ENCODE measurements around the gene SPINK6.

The SPINK6 gene, protein sequence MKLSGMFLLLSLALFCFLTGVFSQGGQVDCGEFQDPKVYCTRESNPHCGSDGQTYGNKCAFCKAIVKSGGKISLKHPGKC

GRCh38 chr5:148202531-148203203 is at the start of gene SPINK6:
Gene SPINK6, plus strand, starts transcription at chr5:148203042. Its CDS starts 55 bp downstream, at chr5:148203097.
- DNase-seq: no peak

- no peak for DNase-seq
Observed at GRCh38 chr5:148156609-148157008, 46.2 kb upstream of the SPINK6 start.

- DNase-seq: no peak
Observed at GRCh38 chr5:148162038-148162437, 40.8 kb upstream of the SPINK6 start.

- no peak for DNase-seq
Observed at GRCh38 chr5:148163345-148163744, 39.5 kb upstream of the SPINK6 start.

DNA sequence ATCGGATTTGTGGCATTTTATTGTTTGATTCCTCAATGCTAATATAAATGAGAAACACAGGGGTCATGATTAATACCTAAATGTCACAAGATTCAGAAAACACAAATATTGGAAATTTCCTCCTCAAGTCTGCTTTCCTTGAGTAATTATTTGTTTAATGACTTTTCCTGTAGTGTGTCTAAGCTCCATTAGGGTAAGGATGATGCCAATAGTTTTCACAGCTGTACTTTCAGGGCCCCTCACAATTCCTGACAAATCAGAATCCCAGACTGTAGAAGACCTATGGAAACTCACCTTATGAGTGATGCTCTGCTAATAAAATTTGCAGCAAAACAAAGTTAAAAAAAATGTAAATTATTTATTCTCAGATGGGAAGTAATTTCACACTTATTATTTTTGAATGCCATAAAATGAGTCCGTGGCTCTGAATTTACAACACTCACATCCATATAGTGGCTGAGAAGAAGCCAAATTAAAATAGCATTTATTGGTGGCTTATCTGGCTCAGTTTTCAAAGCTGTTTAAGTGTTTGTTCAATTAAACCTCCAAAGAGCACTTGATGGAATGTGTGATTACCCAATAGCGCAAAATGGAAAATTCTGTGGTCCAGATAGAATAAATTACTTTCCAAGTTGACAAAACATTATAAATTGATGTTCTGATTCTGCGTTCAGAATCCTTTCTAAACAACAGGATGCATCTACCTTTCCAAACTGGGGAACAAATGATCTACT is 36.1 kb upstream of the SPINK6 start:
- no peak for DNase-seq

- DNase-seq: no peak
Observed at GRCh38 chr5:148168246-148168645, 34.6 kb upstream of the SPINK6 start, which contains the start of gene SPINK14. Gene SPINK14, plus strand, starts transcription at chr5:148168546. Its CDS starts 1,187 bp downstream, at chr5:148169733.

DNA sequence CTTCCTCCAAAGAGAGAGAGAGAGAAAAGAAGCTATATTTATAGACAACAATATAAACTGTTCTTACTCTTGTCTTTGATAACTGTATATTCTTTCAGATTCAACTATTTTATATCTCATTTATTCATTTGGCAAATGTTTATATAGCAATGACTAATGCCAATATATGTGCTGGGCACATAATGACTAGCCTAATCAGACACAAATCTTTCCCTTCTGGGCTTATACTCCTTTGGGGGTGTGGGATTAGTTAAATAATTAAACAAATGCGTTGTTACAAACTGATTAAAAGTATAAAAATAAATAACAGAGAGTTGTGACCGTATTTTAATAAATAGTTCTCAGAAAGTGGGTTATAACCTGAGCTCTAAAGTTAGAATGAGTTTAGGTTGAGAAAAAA is 30.5 kb upstream of the SPINK6 start:
- no peak for DNase-seq

GRCh38 chr5:148176480-148176879 is 26.4 kb upstream of the SPINK6 start:
- no peak for DNase-seq

DNA sequence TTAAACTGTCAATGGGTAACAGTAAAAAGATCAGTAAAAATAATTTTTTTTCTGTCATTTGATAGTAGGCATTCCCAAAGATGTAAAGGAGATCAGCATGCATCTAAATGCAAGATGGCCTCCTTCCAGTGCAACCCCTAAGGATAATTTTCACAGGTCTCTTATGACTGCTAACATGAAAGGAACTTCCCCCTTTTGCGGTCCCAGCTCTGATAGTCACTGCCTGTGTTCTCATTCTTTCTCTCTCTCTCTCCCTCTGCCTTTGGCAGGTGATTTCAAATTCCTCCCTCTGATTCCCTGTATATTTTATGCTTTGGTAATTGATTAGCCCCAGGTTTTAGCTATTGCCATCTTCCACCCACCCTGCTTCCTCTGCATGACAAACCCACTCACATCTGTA is 25.6 kb upstream of the SPINK6 start:
- DNase-seq: no peak

GRCh38 chr5:148179234-148179824 is 23.5 kb upstream of the SPINK6 start:
- DNase-seq: no peak

DNA sequence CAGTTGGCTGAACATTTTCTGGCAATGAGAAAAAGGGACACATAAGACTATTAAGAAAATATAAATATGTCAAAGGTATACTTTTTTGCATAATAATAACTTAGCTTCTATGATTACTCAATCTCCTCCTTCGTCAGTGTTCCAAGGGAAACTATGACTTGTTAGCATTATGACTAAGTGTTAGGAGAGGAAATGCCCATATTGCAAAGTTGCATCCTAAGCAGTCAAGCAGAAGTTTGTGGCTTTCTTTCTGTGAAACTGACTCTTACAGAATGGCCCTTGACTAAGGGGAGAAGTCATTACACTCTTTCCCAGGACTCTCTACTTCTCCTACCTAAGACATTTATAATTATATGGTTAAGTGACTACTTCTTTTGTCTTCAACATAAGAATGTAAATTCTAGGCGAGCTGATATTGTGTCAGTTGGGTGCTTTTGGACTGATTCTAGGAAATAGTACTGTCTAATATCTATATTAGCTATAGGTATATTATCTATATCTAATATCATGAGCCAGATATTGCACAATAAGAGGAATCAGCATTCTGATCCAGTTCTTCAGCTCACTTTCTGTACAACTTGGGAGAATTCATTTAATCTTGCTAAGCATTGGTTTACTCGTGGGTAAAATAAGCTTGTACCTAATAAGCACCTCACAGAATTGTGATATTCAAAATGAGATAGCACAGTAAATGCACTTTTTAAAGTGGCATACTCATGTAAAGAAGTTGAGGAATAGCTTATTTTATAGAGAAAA is 16.4 kb upstream of the SPINK6 start:
- no peak for DNase-seq

DNA sequence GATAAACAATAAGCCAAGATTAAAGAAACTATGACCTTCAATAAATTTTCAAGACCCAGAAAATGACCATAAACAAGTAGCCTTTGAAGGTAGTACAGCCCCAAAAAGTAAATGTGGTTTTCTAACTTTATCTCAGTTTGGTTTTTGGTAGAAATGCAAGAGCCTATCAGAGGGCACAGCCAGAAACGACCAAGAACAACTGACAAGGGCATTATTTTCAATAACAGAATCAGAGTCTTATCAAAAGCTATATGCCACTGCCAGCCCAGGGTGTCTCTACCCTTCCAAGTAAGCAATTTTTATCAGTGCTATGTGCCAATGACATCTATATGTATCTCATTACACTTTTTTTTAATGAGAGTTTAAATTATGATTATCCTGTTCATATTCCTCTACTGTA is 11.8 kb upstream of the SPINK6 start:
- DNase-seq: no peak

DNA sequence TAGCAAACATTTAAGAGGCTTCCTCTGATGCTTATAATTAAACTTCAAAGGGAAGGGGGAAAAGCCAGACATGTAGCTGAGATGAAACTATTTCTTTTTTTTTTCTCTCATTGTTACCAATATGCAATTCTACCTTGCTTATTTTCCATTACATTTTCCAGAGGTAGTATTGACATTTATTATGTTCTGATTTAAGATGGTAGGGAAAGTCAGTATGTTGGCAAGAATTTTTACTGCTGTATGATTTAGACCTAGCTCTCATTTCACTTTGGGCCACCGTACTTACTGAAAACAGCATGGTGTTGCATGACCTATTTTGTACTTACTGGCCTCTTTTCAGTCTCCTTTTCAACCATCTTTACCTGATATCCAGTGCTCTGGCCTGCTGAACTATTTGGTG is 9.6 kb upstream of the SPINK6 start:
- DNase-seq: no peak

DNA sequence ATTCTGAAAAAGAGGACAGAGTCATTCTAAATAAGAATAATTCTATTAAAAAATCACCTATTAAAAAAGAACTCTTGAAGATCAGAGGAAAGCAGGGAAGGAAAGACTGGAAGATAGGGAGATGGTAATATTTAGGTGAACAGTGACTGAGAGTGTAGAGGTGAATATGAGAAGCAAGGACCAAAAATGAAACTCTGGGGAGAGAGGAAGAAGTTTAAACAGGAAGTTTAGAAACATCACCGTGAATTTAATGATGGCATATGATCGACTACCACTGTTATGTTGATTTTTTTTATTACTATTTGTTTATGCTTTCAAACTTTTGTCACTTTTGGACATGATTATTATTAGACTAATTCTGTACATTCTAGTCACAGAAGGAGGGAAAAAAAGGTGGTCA is 1.7 kb upstream of the SPINK6 start:
- no peak for DNase-seq

- DNase-seq: no peak
Observed at GRCh38 chr5:148205044-148205806, 2.4 kb downstream of the SPINK6 start.

- DNase-seq: no peak
Observed at GRCh38 chr5:148205865-148206264, 3.0 kb downstream of the SPINK6 start.

DNA sequence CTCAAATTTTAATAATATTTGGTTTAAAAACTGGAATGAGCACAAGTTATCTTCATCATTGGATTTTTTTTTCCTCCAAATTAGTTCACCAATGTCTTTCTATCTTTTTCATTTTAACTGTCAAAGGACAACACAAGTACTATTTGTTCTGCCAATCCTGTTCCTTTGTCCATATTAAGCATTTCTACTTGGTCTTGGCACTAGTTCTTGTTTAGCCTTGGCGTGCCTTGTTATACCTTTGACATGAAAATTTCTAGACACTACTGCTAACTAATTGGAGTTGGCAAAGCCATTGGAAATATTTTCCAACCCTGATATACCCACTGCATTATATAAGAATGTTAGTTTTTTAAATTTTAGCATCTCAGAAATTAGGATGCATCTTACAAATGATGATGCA is 3.8 kb downstream of the SPINK6 start:
- DNase-seq: no peak

DNA sequence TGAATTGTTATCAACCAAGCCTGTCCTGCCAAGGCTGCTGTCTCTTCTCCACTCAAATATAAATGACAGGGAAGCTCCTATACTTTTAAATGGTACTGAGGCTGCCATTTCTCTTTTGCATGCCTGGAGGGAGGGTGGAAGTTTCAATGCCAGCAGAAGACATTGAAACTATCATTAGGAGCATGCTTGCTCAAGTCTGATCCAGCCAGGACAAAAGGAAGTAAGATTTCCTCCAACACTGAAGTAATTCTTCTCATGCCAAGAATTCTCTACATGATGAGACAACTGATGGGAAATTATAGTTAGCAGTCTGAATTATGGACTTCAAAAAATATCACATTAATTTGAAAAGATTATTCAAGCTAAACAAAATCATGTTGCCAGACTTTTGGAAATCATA is 5.4 kb downstream of the SPINK6 start:
- DNase-seq: no peak

GRCh38 chr5:148209151-148209770 is 6.4 kb downstream of the SPINK6 start:
- DNase-seq: no peak

GRCh38 chr5:148214665-148215185 is 11.9 kb downstream of the SPINK6 start:
- DNase-seq: no peak

- no peak for DNase-seq
Observed at GRCh38 chr5:148221508-148221907, 18.7 kb downstream of the SPINK6 start.

All from activated gamma-delta T cell treated with Interleukin-2 at 50 U/mL for 16 hours (primary cell).